Suprapubic skin (tissue), 4 donors: Measurements from ENCODE around the gene SPINK13. TPM values are rescaled to one million over a fixed set of nuclear protein-coding genes. Genes with fewer than 3 reads are reported as not detected.

Experiments
- DNase-seq, 2 donors: peaks; one replicate each; pipeline ENCODE4 v3.0.0-alpha.2; 2019; ENCODE audit warnings: low spot score in 2 of 2
- H3K27ac ChIP-seq: fragments of 200-600 bp; sonication (generic); one replicate; pipeline ENCODE4 v1.5.1; 2019
- H3K27me3 ChIP-seq: fragments of 200-600 bp; sonication (generic); one replicate; pipeline ENCODE4 v1.5.1; 2019
- H3K36me3 ChIP-seq: fragments of 200-600 bp; sonication (generic); one replicate; pipeline ENCODE4 v1.5.1; 2019
- H3K4me1 ChIP-seq: fragments of 200-600 bp; sonication (generic); one replicate; pipeline ENCODE4 v1.5.1; 2019
- H3K4me3 ChIP-seq: fragments of 200-600 bp; sonication (generic); one replicate; pipeline ENCODE4 v1.5.1; 2019; ENCODE audit warnings: mild to moderate bottlenecking
- H3K9me3 ChIP-seq: fragments of 200-600 bp; sonication (generic); one replicate; pipeline ENCODE4 v1.5.1; 2019
- EP300 ChIP-seq: sonication (generic); formaldehyde crosslinking; IDR thresholded peaks from one replicate; pipeline ENCODE4 v1.6.1; 2017; ENCODE audit warnings: antibody characterized with exemption
- POLR2A ChIP-seq, 2 donors: fragments of 450-650 bp; IDR thresholded peaks; one replicate each; pipeline ENCODE4 v1.6.1; 2017; ENCODE audit warnings: antibody characterized with exemption in 2 of 2, mild to moderate bottlenecking in 2 of 2, moderate library complexity in 2 of 2
- POLR2AphosphoS5 ChIP-seq, 3 donors: sonication (generic); formaldehyde crosslinking; IDR thresholded peaks; one replicate each; pipeline ENCODE4 v1.6.1; 2017; ENCODE audit warnings: antibody characterized with exemption in 3 of 3
- WGBS: methylation state at CpG from one replicate; pipeline ENCODE4 v1.1.5; 2018; 5-methylcytosine and 5-hydroxymethylcytosine counted together
- total RNA-seq, 4 donors: library from RNA; depleted of rRNA; stranded (reverse); fragments of >200 nt; gene quantifications; one replicate each; pipeline ENCODE4 v1.1.0, GENCODE V29; 2016
- TF ChIP-seq, protein P1 (sequence below), 2 donors: fragments of 200-600 bp in 1 of 2; fragments of 450-650 bp in 1 of 2; sonication (generic) in 1 of 2; IDR thresholded peaks; one replicate each; pipeline ENCODE4 v1.5.1; 2016 to 2019; ENCODE audit warnings: antibody characterized with exemption in 2 of 2, mild to moderate bottlenecking in 1 of 2, moderate library complexity in 1 of 2

The SPINK13 gene, protein sequence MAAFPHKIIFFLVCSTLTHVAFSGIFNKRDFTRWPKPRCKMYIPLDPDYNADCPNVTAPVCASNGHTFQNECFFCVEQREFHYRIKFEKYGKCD
- total RNA-seq = under 1 TPM in 1 of 4 donors, not detected in 3; 0.55 TPM

DNA sequence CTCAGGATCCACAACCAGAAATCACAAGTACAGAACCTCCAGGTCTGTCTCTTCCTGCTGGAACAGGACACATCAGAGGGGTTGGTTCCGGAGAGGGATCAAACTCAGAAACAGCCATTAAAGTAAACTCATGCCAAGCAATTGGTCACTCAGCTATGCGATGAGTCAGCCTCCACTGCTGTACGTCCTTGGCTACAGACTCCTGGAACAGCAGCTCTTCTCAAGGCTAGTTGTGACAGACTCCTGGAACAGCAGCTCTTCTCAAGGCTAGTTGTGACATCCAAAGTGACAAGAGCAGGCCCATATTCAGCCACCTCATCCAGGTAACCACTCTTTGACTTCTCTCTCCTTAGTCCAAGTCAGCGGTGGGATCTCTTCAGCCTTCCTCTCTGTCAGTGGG lies at the start of gene SPINK13:
Gene SPINK13, plus strand, starts transcription at position 229 of the 400 bp plus-strand sequence. CDS start 1,279 bp downstream, outside the sequence.
- Histone ChIP-seq H3K4me1 (no peaks in the 10 kb centered on the region), H3K4me3 (no peak within 1 kb of the TSS), H3K9me3 (no peaks in the 10 kb centered on the region), H3K27me3 (no peaks in the 10 kb centered on the region), H3K36me3 (no peaks in the 10 kb centered on the region), H3K27ac (no peak within 1 kb of the TSS)
- no peak for TF ChIP-seq POLR2AphosphoS5 (IDR thresholded peaks at IDR 0.05)
- TF ChIP-seq EP300 = no peak
- TF ChIP-seq, protein P1, sequence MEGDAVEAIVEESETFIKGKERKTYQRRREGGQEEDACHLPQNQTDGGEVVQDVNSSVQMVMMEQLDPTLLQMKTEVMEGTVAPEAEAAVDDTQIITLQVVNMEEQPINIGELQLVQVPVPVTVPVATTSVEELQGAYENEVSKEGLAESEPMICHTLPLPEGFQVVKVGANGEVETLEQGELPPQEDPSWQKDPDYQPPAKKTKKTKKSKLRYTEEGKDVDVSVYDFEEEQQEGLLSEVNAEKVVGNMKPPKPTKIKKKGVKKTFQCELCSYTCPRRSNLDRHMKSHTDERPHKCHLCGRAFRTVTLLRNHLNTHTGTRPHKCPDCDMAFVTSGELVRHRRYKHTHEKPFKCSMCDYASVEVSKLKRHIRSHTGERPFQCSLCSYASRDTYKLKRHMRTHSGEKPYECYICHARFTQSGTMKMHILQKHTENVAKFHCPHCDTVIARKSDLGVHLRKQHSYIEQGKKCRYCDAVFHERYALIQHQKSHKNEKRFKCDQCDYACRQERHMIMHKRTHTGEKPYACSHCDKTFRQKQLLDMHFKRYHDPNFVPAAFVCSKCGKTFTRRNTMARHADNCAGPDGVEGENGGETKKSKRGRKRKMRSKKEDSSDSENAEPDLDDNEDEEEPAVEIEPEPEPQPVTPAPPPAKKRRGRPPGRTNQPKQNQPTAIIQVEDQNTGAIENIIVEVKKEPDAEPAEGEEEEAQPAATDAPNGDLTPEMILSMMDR (IDR thresholded peaks at IDR 0.05) = no peak
- TF ChIP-seq POLR2A (IDR thresholded peaks at IDR 0.05) = no peak
- 58% methylated on average over 4 of the region's 4 CpGs for WGBS
- DNase-seq = no peak

DNA sequence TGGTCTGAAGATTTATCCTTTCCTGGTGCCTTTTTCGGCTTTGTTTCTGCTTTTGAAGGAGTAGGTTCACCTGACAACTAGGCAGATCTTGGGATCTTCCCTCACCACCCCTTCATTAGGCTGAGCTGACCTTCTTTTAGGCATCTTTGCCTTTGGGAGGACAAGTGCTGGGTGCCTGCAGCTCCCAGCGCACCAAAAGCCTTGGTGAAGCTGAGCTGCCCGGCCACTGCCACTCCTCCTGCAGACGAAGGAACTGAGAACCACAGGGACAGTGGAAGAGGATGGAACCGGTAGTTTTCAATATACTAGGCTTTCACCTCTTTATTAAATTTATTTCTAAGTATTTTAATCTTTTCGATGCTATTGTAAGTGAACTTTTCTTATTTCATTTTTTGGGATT lies 47.1 kb upstream of the SPINK13 start:
- H3K27me3 ChIP-seq = no peaks in the 10 kb centered on the region
- H3K27ac ChIP-seq = no peak overlapping the region
- WGBS = 77% methylated on average over 6 of the region's 6 CpGs
- H3K36me3 ChIP-seq = no peaks in the 10 kb centered on the region
- no peak for DNase-seq
- no peak overlapping the region for H3K4me3 ChIP-seq
- no peaks in the 10 kb centered on the region for H3K9me3 ChIP-seq
- TF ChIP-seq POLR2A (IDR thresholded peaks at IDR 0.05) (no peak), POLR2AphosphoS5 (IDR thresholded peaks at IDR 0.05) (no peak), EP300 (no peak)
- TF ChIP-seq, protein P1 (IDR thresholded peaks at IDR 0.05) = no peak
- H3K4me1 ChIP-seq = no peaks in the 10 kb centered on the region

DNA sequence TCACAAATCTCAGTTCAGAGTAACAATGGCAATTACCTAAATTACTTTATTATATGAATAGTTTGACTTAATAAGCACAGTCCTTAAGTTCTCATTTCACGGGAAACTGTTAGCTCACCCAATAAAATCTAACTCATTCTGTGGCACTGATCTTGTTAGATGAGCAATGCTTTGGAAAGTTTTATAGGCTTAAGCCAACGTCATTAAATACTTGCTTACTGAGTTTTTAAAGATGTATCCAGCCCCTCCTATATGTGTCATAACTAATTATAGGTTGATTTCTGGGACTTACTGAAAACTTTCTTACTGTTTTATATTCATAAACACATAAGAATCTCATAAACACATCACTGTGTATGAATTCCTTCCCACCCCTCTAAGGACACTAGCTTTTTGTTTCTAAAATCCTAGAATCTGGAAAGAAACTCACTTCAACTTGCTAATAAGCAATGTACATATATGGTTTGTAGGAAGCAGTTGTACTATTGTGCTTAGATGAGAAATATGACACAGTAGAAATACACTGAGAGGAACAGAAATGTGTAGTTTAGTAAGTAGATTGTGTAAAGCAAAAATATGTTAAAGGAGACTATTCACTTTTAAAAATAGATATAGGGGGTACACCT lies 44.4 kb upstream of the SPINK13 start:
- H3K27me3 ChIP-seq = no peaks in the 10 kb centered on the region
- TF ChIP-seq POLR2A (IDR thresholded peaks at IDR 0.05) (no peak), POLR2AphosphoS5 (IDR thresholded peaks at IDR 0.05) (no peak), EP300 (no peak)
- TF ChIP-seq, protein P1 (IDR thresholded peaks at IDR 0.05) = no peak
- H3K27ac ChIP-seq = no peak overlapping the region
- no peaks in the 10 kb centered on the region for H3K9me3 ChIP-seq
- no peaks in the 10 kb centered on the region for H3K36me3 ChIP-seq
- no peak for DNase-seq
- no peaks in the 10 kb centered on the region for H3K4me1 ChIP-seq
- WGBS = 38% methylated on average over 2 of the region's 2 CpGs
- H3K4me3 ChIP-seq = no peak overlapping the region

DNA sequence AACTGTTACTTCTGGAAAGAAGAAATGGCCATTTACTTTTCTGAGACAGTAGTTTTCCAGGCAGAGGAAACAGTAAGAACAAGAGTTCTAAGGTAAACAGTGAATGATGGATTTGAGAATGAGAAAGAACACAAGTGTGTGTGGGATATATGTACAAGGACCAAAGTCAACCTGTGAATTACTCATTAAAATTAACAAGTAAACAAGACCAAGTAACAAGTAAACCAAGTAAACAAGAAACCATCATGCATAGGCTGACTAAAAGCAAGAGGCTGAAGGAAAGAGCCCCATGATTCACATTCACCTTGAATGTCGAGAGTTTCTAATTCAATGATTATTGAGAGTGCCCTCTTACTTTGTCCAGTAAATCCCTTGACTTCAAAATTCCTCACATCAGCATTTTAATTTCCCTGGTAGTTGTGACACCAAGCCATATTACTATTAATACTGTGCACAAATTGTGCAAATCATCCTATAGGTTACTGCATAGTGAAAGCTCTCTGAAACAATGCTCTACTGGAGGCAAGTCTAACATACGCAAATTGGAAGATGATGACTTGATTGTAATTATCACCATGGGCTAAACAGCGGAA lies 40.1 kb upstream of the SPINK13 start:
- Histone ChIP-seq H3K27ac (no peak overlapping the region), H3K36me3 (no peaks in the 10 kb centered on the region), H3K4me3 (no peak overlapping the region), H3K27me3 (no peaks in the 10 kb centered on the region), H3K4me1 (no peaks in the 10 kb centered on the region), H3K9me3 (no peaks in the 10 kb centered on the region)
- DNase-seq = no peak
- TF ChIP-seq, protein P1 (IDR thresholded peaks at IDR 0.05) = no peak
- no peak for TF ChIP-seq POLR2AphosphoS5 (IDR thresholded peaks at IDR 0.05)
- TF ChIP-seq POLR2A (IDR thresholded peaks at IDR 0.05) = no peak
- no peak for TF ChIP-seq EP300
- WGBS = 91% methylated on average over 3 of the region's 3 CpGs

DNA sequence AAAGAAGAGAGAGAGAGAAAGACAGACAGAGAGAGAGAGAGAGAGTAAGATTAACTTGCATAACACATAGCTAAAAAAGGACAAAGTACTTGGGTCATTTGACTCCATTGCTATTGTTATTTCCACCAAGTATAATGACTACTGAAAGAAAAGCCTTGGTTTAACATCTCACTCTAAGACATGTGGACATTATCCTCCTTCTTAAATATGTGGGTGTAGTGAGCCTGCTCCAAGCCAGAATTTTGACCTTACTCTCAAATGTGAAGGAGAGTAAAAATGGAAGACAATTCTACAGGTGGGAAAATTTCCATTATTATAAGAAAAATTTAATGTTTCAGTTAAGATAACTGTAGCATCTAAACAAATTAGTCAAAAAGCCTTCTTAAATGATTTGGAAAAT lies 38.8 kb upstream of the SPINK13 start:
- Histone ChIP-seq H3K27ac (no peak overlapping the region), H3K9me3 (no peaks in the 10 kb centered on the region), H3K36me3 (no peaks in the 10 kb centered on the region), H3K4me1 (no peaks in the 10 kb centered on the region), H3K27me3 (no peaks in the 10 kb centered on the region), H3K4me3 (no peak overlapping the region)
- no peak for DNase-seq
- no peak for TF ChIP-seq POLR2A (IDR thresholded peaks at IDR 0.05)
- no peak for TF ChIP-seq EP300
- TF ChIP-seq POLR2AphosphoS5 (IDR thresholded peaks at IDR 0.05) = no peak
- TF ChIP-seq, protein P1 (IDR thresholded peaks at IDR 0.05) = no peak
